ENCODE data around the gene WDR62. TPM values are rescaled to one million over a fixed set of nuclear protein-coding genes. Genes with fewer than 3 reads are reported as not detected.

The WDR62 gene
- total RNA-seq, 1 donor from 2014 or later, result 12.5 TPM

GRCh38 chr19:36046443-36047050 lies 8.2 kb upstream of the WDR62 start:
- DNase-seq (ENCODE audit: extremely low spot score, unreplicated experiment), result no peak
- Mint-ChIP-seq H3K9me3 (no peaks in the 10 kb centered on the region), H3K4me1 (ENCODE audit: unreplicated experiment) (peaks cover 6% of the 10 kb centered on the region), H3K27me3 (no peaks in the 10 kb centered on the region), H3K27ac (no peak overlapping the region), H3K36me3 (no peaks in the 10 kb centered on the region), H3K4me3 (no peak overlapping the region)
- TF ChIP-seq CTCF (conservative IDR thresholded peaks at IDR 0.05), result no peak

GRCh38 chr19:36047835-36048234 lies 6.9 kb upstream of the WDR62 start:
- Mint-ChIP-seq H3K27ac (no peak overlapping the region), H3K4me3 (no peak overlapping the region), H3K4me1 (ENCODE audit: unreplicated experiment) (no peaks in the 10 kb centered on the region), H3K9me3 (no peaks in the 10 kb centered on the region), H3K27me3 (no peaks in the 10 kb centered on the region), H3K36me3 (no peaks in the 10 kb centered on the region)
- DNase-seq (ENCODE audit: extremely low spot score, unreplicated experiment), result no peak
- no peak for TF ChIP-seq CTCF (conservative IDR thresholded peaks at IDR 0.05)

- Mint-ChIP-seq H3K27me3 (no peaks in the 10 kb centered on the region), H3K36me3 (no peaks in the 10 kb centered on the region), H3K27ac (no peak overlapping the region), H3K4me1 (ENCODE audit: unreplicated experiment) (peaks cover 5% of the 10 kb centered on the region), H3K9me3 (no peaks in the 10 kb centered on the region), H3K4me3 (no peak overlapping the region)
- DNase-seq (ENCODE audit: extremely low spot score, unreplicated experiment), result no peak
- no peak for TF ChIP-seq CTCF (conservative IDR thresholded peaks at IDR 0.05)
Observed at GRCh38 chr19:36049080-36049698, 5.5 kb upstream of the WDR62 start.

DNA sequence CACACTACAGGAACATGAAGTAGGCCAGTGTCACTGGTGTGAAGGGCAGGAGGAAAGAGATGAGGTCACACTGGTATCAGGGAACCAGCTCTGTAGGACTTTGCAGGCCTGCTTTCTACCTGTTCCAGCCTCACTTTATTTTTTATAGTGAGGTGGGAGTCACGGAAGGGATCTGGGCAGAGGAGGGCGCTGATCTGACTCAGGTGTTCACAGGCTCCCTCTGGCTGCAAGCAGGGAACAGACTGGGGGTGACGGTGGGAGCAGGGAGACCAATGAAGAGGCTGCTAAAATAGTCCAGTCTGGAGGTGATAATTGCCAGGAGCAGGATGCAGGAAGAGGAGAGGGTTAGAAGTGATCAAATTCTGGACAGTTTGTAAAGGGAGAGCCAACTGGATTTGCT lies 3.5 kb upstream of the WDR62 start:
- H3K27me3 Mint-ChIP-seq, result no peaks in the 10 kb centered on the region
- H3K4me1 Mint-ChIP-seq (ENCODE audit: unreplicated experiment), result peaks cover 7% of the 10 kb centered on the region
- H3K4me3 Mint-ChIP-seq, result peak overlapping the region; percentile 63
- H3K36me3 Mint-ChIP-seq, result no peaks in the 10 kb centered on the region
- no peak for TF ChIP-seq CTCF (conservative IDR thresholded peaks at IDR 0.05)
- DNase-seq (ENCODE audit: extremely low spot score, unreplicated experiment), result no peak
- H3K27ac Mint-ChIP-seq, result peak overlapping the region; percentile 16
- no peaks in the 10 kb centered on the region for H3K9me3 Mint-ChIP-seq

DNA sequence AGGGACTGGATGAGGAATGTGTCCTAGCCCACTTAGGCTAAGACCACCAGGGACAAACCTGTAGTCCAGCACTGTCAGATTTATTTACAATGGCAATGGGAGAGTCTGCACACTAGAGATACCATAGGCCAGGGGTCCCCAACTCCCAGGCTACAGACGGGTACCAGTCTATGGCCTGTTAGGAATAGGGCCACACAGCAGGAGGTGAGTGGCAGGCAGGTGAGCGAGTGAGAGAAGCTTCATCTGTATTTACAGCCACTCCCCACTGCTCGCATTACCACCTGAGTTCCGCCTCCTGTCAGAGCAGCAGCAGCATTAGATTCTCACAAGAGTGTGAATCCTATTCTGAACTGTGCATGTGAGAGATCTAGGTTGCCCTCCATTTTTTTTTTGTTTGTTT lies 3.1 kb upstream of the WDR62 start:
- H3K4me3 Mint-ChIP-seq, result peak overlapping the region; percentile 63
- no peaks in the 10 kb centered on the region for H3K27me3 Mint-ChIP-seq
- H3K27ac Mint-ChIP-seq, result peak overlapping the region; percentile 16

More for the DNA sequence above, 3.1 kb upstream of the WDR62 start:
- Mint-ChIP-seq H3K9me3 (no peaks in the 10 kb centered on the region), H3K36me3 (no peaks in the 10 kb centered on the region), H3K4me1 (ENCODE audit: unreplicated experiment) (peaks cover 10% of the 10 kb centered on the region)
- TF ChIP-seq CTCF (conservative IDR thresholded peaks at IDR 0.05), result no peak
- no peak for DNase-seq (ENCODE audit: extremely low spot score, unreplicated experiment)

All from type B pancreatic cell (in vitro differentiated cells).